ENCODE data around the gene ENDOV. TPM values are rescaled to one million over a fixed set of nuclear protein-coding genes. Genes with fewer than 3 reads are reported as not detected.

Gene ENDOV
- total RNA-seq, 1 donor from 2014 or later: 28.1 TPM

DNA sequence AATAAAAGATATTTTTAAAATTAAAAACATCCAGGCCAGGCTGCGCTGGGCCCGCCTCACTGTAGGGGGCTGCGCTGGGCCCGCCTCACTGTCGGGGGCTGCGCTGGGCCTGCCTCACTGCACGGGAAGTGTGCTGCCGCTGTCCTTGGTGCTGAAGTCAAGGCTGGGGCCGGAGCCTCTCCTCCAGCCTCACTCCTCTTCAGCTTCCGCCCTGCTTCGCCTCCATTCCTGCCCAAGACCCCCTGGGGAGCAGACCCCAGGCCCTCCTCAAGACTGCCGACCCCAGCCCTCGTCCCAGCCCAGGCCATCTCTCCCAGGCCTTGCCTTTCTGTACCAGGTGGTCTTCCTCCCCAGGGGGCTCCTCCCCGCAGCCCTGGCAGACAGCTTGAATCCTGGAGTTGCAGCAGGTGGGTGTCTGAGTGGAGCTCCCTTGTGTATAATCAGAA is 26.2 kb downstream of the ENDOV start:
- TF ChIP-seq, protein P1, sequence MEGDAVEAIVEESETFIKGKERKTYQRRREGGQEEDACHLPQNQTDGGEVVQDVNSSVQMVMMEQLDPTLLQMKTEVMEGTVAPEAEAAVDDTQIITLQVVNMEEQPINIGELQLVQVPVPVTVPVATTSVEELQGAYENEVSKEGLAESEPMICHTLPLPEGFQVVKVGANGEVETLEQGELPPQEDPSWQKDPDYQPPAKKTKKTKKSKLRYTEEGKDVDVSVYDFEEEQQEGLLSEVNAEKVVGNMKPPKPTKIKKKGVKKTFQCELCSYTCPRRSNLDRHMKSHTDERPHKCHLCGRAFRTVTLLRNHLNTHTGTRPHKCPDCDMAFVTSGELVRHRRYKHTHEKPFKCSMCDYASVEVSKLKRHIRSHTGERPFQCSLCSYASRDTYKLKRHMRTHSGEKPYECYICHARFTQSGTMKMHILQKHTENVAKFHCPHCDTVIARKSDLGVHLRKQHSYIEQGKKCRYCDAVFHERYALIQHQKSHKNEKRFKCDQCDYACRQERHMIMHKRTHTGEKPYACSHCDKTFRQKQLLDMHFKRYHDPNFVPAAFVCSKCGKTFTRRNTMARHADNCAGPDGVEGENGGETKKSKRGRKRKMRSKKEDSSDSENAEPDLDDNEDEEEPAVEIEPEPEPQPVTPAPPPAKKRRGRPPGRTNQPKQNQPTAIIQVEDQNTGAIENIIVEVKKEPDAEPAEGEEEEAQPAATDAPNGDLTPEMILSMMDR (IDR thresholded peaks at IDR 0.05): no peak
- ATAC-seq (ENCODE audit: low read depth) (peak; percentile 45), DNase-seq (peak; percentile 34)
- Mint-ChIP-seq H3K36me3 (ENCODE audit: low read depth) (no peaks in the 10 kb centered on the region), H3K27ac (no peak overlapping the region), H3K9me3 (peaks cover 4% of the 10 kb centered on the region), H3K27me3 (peaks cover 16% of the 10 kb centered on the region), H3K4me3 (no peak overlapping the region), H3K4me1 (no peaks in the 10 kb centered on the region)
- intact Hi-C loops (cut with micrococcal nuclease): no loop called here
- ChIA-PET POLR2A (no interaction called here), CTCF (interaction anchor here (0.7 kb wide), 1 partner anchor 579 kb away, joined by 3 read pairs; no protein-coding TSS in a partner anchor)

DNA sequence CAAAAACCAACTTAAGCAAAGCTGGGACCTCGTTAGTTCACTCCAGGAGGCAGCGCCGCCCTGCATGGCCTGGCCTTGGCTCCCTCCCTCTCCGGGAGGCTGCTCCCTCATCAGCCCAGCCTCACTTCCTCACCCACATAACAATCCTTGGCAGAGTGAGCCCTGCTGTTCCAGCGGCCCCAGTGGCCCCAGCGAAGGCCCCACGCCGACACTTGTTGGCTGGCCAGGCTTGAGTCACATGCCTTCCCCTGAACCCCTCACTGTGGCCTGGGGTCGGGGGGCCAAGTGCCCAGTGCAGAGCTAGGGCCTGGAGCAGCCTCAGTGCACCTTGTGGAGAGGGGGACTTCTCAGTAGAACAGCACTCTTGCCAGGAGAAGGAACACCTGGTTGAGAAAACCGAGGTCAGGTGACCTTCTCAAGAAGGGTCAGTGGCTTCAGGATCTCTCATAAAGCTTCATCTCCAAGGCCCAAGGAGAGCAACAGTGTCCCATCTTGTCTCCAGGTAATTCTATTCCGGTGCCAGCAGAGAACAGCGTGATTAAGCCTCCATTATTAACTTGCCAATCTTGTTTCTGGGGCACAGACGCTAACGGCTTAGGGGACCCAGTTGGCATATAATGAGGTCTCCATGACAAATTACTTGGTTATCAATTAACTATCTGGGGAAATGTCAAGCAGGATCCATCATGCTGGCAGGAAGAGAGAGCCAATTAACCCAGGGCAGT is 26.8 kb downstream of the ENDOV start:
- peaks cover 16% of the 10 kb centered on the region for H3K27me3 Mint-ChIP-seq
- ChIA-PET CTCF (no interaction called here), POLR2A (interaction anchor here (1.7 kb wide), 1 partner anchor 13 kb away, joined by 6 read pairs; no protein-coding TSS in a partner anchor)
- intact Hi-C loops (cut with micrococcal nuclease): no loop called here
- ATAC-seq (ENCODE audit: low read depth) (no peak), DNase-seq (no peak)
- no peaks in the 10 kb centered on the region for H3K4me1 Mint-ChIP-seq
- no peaks in the 10 kb centered on the region for H3K36me3 Mint-ChIP-seq (ENCODE audit: low read depth)
- TF ChIP-seq, protein P1 (IDR thresholded peaks at IDR 0.05): no peak
- no peaks in the 10 kb centered on the region for H3K9me3 Mint-ChIP-seq
- H3K4me3 Mint-ChIP-seq: no peak overlapping the region
- H3K27ac Mint-ChIP-seq: no peak overlapping the region

DNA sequence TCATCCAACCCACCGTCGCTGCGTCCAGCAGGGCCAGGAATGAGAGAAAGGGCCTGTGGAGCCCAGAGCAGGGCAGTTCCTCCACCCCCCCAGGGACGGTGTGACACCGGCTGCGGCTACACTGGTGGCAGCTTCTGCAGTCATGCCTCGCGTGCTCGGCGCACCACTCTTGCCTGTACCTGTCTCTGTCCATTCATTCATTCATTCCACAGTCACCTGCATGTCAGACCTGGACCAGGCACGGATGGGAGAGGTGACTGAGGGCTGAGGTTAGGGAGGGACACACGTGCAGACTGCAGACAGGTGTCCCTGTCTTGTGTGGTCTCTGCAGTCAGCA is 27.3 kb downstream of the ENDOV start:
- intact Hi-C loops (cut with micrococcal nuclease): no loop called here
- DNase-seq (no peak), ATAC-seq (ENCODE audit: low read depth) (no peak)
- Mint-ChIP-seq H3K27ac (no peak overlapping the region), H3K4me3 (no peak overlapping the region), H3K9me3 (no peaks in the 10 kb centered on the region), H3K27me3 (peaks cover 16% of the 10 kb centered on the region), H3K4me1 (no peaks in the 10 kb centered on the region), H3K36me3 (ENCODE audit: low read depth) (no peaks in the 10 kb centered on the region)
- TF ChIP-seq, protein P1 (IDR thresholded peaks at IDR 0.05): no peak
- CTCF ChIA-PET: no interaction called here
- POLR2A ChIA-PET: interaction anchor here (1.7 kb wide), 1 partner anchor 12 kb away, joined by 6 read pairs; no protein-coding TSS in a partner anchor

DNA sequence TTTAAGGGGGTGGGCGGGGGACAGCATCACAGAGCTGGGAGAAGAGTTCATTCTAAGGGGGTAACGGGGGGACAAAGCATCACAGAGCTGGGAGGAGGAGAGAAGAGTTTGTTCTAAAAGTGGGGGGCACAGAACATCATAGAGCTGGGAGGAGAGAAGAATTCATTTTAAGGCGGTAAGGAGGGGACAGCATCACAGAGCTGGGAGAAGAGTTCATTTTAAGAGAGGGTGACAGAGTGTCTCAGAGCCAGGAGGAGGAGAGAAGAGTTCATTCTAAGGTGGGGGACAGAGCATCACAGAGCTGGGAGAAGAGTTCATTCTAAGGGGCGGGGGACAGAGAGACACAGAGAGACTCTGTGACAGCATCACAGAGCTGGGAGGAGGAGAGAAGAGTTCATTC is 27.8 kb downstream of the ENDOV start:
- no peaks in the 10 kb centered on the region for H3K4me1 Mint-ChIP-seq
- CTCF ChIA-PET: no interaction called here

DNA sequence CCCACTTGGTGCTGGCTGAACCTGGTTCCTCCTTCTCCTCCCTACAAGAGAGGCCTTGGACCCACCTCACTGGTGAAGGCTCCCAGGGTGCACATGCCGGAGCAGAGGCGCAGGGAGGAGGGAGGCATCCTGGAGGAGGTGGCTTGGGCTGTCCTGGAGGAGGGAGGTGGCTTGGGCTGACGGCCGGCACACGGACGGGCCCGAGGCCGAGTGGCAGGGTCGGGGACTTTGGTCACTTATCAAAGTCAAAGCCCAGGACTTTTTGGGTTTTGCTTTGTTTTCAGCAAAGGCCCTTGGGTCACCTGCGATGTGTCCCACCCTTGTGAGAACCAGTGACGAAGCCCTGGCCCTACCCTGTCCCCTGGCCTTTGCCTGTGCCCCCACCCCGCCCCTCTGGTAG is 28.5 kb downstream of the ENDOV start:
- Mint-ChIP-seq H3K27ac (no peak overlapping the region), H3K36me3 (ENCODE audit: low read depth) (no peaks in the 10 kb centered on the region), H3K27me3 (peaks cover 16% of the 10 kb centered on the region), H3K4me1 (no peaks in the 10 kb centered on the region), H3K9me3 (no peaks in the 10 kb centered on the region), H3K4me3 (no peak overlapping the region)
- CTCF ChIA-PET: no interaction called here
- intact Hi-C loops (cut with micrococcal nuclease): no loop called here
- TF ChIP-seq, protein P1 (IDR thresholded peaks at IDR 0.05): no peak
- no peak for DNase-seq
- no peak for ATAC-seq (ENCODE audit: low read depth)
- POLR2A ChIA-PET: interaction anchor here (1.7 kb wide), 1 partner anchor 11 kb away, joined by 6 read pairs; no protein-coding TSS in a partner anchor

More for the DNA sequence above, 27.8 kb downstream of the ENDOV start:
- peaks cover 16% of the 10 kb centered on the region for H3K27me3 Mint-ChIP-seq
- no peak for DNase-seq
- H3K9me3 Mint-ChIP-seq: no peaks in the 10 kb centered on the region
- POLR2A ChIA-PET: interaction anchor here (1.7 kb wide), 1 partner anchor 12 kb away, joined by 6 read pairs; no protein-coding TSS in a partner anchor
- no peak for ATAC-seq (ENCODE audit: low read depth)
- intact Hi-C loops (cut with micrococcal nuclease): no loop called here
- H3K36me3 Mint-ChIP-seq (ENCODE audit: low read depth): no peaks in the 10 kb centered on the region
- H3K4me3 Mint-ChIP-seq: no peak overlapping the region
- no peak overlapping the region for H3K27ac Mint-ChIP-seq
- TF ChIP-seq, protein P1 (IDR thresholded peaks at IDR 0.05): no peak

All from activated B cell treated with CpG ODN at 0.5 μM for 24 hours (primary cell).